ENCODE measurements around the gene ATG4B.
A peak's percentile ranks its signal among the peaks of the same experiment; 100 is the strongest.
"Not testable (repeated sequence)": the region's sequence is repeated elsewhere in the genome, so short reads cannot be mapped to it uniquely, and the experiment has no call there.

ATG4B gene

GRCh38 chr2:241640165-241640795, 2.8 kb downstream of the ATG4B start:
- no peak for DNase-seq

GRCh38 chr2:241641631-241642030, 4.1 kb downstream of the ATG4B start:
- DNase-seq, result no peak

- no peak for DNase-seq
These were observed 7.8 kb downstream of the ATG4B start for GRCh38 chr2:241645056-241645914.

GRCh38 chr2:241645915-241646645, 8.6 kb downstream of the ATG4B start:
- no peak for DNase-seq

GRCh38 chr2:241648453-241648852, 11.0 kb downstream of the ATG4B start:
- DNase-seq, result no peak

- peak; percentile 43 for DNase-seq
These were observed 11.9 kb downstream of the ATG4B start for GRCh38 chr2:241649404-241649803.

GRCh38 chr2:241649927-241650326, 12.4 kb downstream of the ATG4B start:
- no peak for DNase-seq

GRCh38 chr2:241652142-241652541, 14.6 kb downstream of the ATG4B start:
- no peak for DNase-seq

- DNase-seq, result no peak
These were observed 15.2 kb downstream of the ATG4B start for GRCh38 chr2:241652722-241653121.

- no peak for DNase-seq
These were observed 15.8 kb downstream of the ATG4B start for GRCh38 chr2:241653210-241653750.

GRCh38 chr2:241654551-241654950, 17.1 kb downstream of the ATG4B start:
- DNase-seq, result no peak

GRCh38 chr2:241655516-241656189, 18.2 kb downstream of the ATG4B start:
- DNase-seq, result no peak

GRCh38 chr2:241656190-241656741, 18.8 kb downstream of the ATG4B start:
- DNase-seq, result no peak

- no peak for DNase-seq
These were observed 20.3 kb downstream of the ATG4B start for GRCh38 chr2:241657786-241658254.

- no peak for DNase-seq
These were observed 20.8 kb downstream of the ATG4B start for GRCh38 chr2:241658296-241658695.

GRCh38 chr2:241659150-241659739, 21.8 kb downstream of the ATG4B start:
- DNase-seq, result no peak

- no peak for DNase-seq
These were observed 23.2 kb downstream of the ATG4B start for GRCh38 chr2:241660593-241661213.

GRCh38 chr2:241662731-241663130, 25.2 kb downstream of the ATG4B start:
- DNase-seq, result not testable (repeated sequence)

GRCh38 chr2:241665731-241666440, 28.4 kb downstream of the ATG4B start:
- DNase-seq, result no peak

GRCh38 chr2:241666627-241667400, 29.3 kb downstream of the ATG4B start:
- no peak for DNase-seq
